ENCODE data around the gene COL8A1.

COL8A1 gene

GRCh38 chr3:99620077-99620767 lies 18.2 kb upstream of the COL8A1 start:
- peak; percentile 23 for TF ChIP-seq CTCF (conservative IDR thresholded peaks at IDR 0.05; ENCODE audit: low read length)
- no peak overlapping the region for H3K4me3 ChIP-seq (ENCODE audit: low read length)
- DNase-seq (ENCODE audit: low read depth), result no peak

GRCh38 chr3:99620976-99621375 lies 17.4 kb upstream of the COL8A1 start:
- no peak for TF ChIP-seq CTCF (conservative IDR thresholded peaks at IDR 0.05; ENCODE audit: low read length)
- no peak overlapping the region for H3K4me3 ChIP-seq (ENCODE audit: low read length)
- no peak for DNase-seq (ENCODE audit: low read depth)

GRCh38 chr3:99624496-99625236 lies 13.7 kb upstream of the COL8A1 start:
- DNase-seq (ENCODE audit: low read depth), result no peak
- H3K4me3 ChIP-seq (ENCODE audit: low read length), result no peak overlapping the region
- no peak for TF ChIP-seq CTCF (conservative IDR thresholded peaks at IDR 0.05; ENCODE audit: low read length)

- TF ChIP-seq CTCF (conservative IDR thresholded peaks at IDR 0.05; ENCODE audit: low read length), result no peak
- DNase-seq (ENCODE audit: low read depth), result no peak
- H3K4me3 ChIP-seq (ENCODE audit: low read length), result no peak overlapping the region
Measured at GRCh38 chr3:99625237-99625622, 13.2 kb upstream of the COL8A1 start.

- no peak overlapping the region for H3K4me3 ChIP-seq (ENCODE audit: low read length)
- TF ChIP-seq CTCF (conservative IDR thresholded peaks at IDR 0.05; ENCODE audit: low read length), result no peak
- DNase-seq (ENCODE audit: low read depth), result peak; percentile 75
Measured at GRCh38 chr3:99625643-99626416, 12.6 kb upstream of the COL8A1 start.

GRCh38 chr3:99626417-99626788 lies 12.0 kb upstream of the COL8A1 start:
- no peak for TF ChIP-seq CTCF (conservative IDR thresholded peaks at IDR 0.05; ENCODE audit: low read length)
- no peak for DNase-seq (ENCODE audit: low read depth)
- H3K4me3 ChIP-seq (ENCODE audit: low read length), result no peak overlapping the region
